WTC11 (cell line): ENCODE data around the gene BIRC3.

ENCODE experiments used
- ELF4 ChIP-seq: sonication (generic); formaldehyde crosslinking; IDR thresholded peaks from 2 replicates; pipeline ENCODE4 v1.8.1; 2022; ENCODE audit warnings: low read depth, mild to moderate bottlenecking, moderate library complexity, missing genetic modification reagents
- TF ChIP-seq, protein P1 (sequence below): fragments of 200-600 bp; IDR thresholded peaks from 2 replicates; pipeline ENCODE4 v1.8.0; 2022; ENCODE audit warnings: antibody characterized with exemption
- TF ChIP-seq, protein P2 (sequence below): sonication (generic); formaldehyde crosslinking; conservative IDR thresholded peaks from 2 replicates; pipeline ENCODE4 v1.8.1; 2022; ENCODE audit warnings: mild to moderate bottlenecking, missing genetic modification reagents
- TF ChIP-seq, protein P3 (sequence below): sonication (generic); formaldehyde crosslinking; IDR thresholded peaks from 2 replicates; pipeline ENCODE4 v1.8.1; 2022; ENCODE audit warnings: mild to moderate bottlenecking, missing genetic modification reagents, moderate library complexity, borderline replicate concordance

DNA sequence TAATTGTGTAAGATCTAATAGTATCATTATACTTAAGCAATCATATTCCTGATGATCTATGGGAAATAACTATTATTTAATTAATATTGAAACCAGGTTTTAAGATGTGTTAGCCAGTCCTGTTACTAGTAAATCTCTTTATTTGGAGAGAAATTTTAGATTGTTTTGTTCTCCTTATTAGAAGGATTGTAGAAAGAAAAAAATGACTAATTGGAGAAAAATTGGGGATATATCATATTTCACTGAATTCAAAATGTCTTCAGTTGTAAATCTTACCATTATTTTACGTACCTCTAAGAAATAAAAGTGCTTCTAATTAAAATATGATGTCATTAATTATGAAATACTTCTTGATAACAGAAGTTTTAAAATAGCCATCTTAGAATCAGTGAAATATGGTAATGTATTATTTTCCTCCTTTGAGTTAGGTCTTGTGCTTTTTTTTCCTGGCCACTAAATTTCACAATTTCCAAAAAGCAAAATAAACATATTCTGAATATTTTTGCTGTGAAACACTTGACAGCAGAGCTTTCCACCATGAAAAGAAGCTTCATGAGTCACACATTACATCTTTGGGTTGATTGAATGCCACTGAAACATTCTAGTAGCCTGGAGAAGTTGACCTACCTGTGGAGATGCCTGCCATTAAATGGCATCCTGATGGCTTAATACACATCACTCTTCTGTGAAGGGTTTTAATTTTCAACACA, 6.4 kb downstream of the BIRC3 start:
- TF ChIP-seq, protein P1, sequence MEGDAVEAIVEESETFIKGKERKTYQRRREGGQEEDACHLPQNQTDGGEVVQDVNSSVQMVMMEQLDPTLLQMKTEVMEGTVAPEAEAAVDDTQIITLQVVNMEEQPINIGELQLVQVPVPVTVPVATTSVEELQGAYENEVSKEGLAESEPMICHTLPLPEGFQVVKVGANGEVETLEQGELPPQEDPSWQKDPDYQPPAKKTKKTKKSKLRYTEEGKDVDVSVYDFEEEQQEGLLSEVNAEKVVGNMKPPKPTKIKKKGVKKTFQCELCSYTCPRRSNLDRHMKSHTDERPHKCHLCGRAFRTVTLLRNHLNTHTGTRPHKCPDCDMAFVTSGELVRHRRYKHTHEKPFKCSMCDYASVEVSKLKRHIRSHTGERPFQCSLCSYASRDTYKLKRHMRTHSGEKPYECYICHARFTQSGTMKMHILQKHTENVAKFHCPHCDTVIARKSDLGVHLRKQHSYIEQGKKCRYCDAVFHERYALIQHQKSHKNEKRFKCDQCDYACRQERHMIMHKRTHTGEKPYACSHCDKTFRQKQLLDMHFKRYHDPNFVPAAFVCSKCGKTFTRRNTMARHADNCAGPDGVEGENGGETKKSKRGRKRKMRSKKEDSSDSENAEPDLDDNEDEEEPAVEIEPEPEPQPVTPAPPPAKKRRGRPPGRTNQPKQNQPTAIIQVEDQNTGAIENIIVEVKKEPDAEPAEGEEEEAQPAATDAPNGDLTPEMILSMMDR, result no peak
- TF ChIP-seq, protein P2, sequence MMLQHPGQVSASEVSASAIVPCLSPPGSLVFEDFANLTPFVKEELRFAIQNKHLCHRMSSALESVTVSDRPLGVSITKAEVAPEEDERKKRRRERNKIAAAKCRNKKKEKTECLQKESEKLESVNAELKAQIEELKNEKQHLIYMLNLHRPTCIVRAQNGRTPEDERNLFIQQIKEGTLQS, result no peak
- TF ChIP-seq ELF4, result no peak
- TF ChIP-seq, protein P3, sequence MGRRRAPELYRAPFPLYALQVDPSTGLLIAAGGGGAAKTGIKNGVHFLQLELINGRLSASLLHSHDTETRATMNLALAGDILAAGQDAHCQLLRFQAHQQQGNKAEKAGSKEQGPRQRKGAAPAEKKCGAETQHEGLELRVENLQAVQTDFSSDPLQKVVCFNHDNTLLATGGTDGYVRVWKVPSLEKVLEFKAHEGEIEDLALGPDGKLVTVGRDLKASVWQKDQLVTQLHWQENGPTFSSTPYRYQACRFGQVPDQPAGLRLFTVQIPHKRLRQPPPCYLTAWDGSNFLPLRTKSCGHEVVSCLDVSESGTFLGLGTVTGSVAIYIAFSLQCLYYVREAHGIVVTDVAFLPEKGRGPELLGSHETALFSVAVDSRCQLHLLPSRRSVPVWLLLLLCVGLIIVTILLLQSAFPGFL (CRISPR knock-in tag), result no peak
